Measurements from ENCODE around the gene TIMM29.

Gene TIMM29

GRCh38 chr19:10976131-10976892 is 47.7 kb downstream of the TIMM29 start:
- Mint-ChIP-seq H3K27me3 (no peaks in the 10 kb centered on the region), H3K27ac (no peak overlapping the region), H3K4me1 (peaks cover 39% of the 10 kb centered on the region), H3K4me3 (no peak overlapping the region), H3K9me3 (no peaks in the 10 kb centered on the region), H3K36me3 (ENCODE audit: low read depth) (peaks cover 8% of the 10 kb centered on the region)
- ATAC-seq (no peak), DNase-seq (no peak)

- Mint-ChIP-seq H3K36me3 (ENCODE audit: low read depth) (peaks cover 5% of the 10 kb centered on the region), H3K9me3 (no peaks in the 10 kb centered on the region), H3K27ac (no peak overlapping the region), H3K4me3 (no peak overlapping the region), H3K4me1 (peaks cover 37% of the 10 kb centered on the region), H3K27me3 (no peaks in the 10 kb centered on the region)
- DNase-seq (no peak), ATAC-seq (no peak)
Measured at GRCh38 chr19:10977742-10978092, 49.1 kb downstream of the TIMM29 start.
